Nephron (organoid): ENCODE results near the gene CHIT1.

ENCODE experiments used
- H3K27ac Mint-ChIP-seq, 3 experiments: 2 replicates each; pipeline ENCODE4 v1.8.0; 2020; ENCODE audit warnings: mixed read lengths in 3 of 3, mild to moderate bottlenecking in 2 of 3, moderate library complexity in 1 of 3
- H3K27me3 Mint-ChIP-seq: 2 replicates; pipeline ENCODE4 v1.8.0; 2021; ENCODE audit warnings: low read depth, mild to moderate bottlenecking, moderate library complexity, mixed read lengths
- H3K36me3 Mint-ChIP-seq: 2 replicates; pipeline ENCODE4 v1.8.0; 2020; ENCODE audit warnings: low read depth, mixed read lengths
- H3K4me1 Mint-ChIP-seq: 2 replicates; pipeline ENCODE4 v1.8.0; 2020; ENCODE audit warnings: mixed read lengths
- H3K4me3 Mint-ChIP-seq, 3 experiments: 2 replicates each; pipeline ENCODE4 v1.8.0; 2020; ENCODE audit warnings: mild to moderate bottlenecking in 3 of 3, mixed read lengths in 3 of 3, moderate library complexity in 2 of 3
- H3K9me3 Mint-ChIP-seq: 2 replicates; pipeline ENCODE4 v1.8.0; 2020; ENCODE audit warnings: mixed read lengths
- CTCF ChIP-seq, 3 experiments: fragments of 200-600 bp; sonication (generic); IDR thresholded peaks; one replicate each; pipeline ENCODE4 v1.5.0; 2021; ENCODE audit warnings: antibody characterized with exemption in 3 of 3; ENCODE audit not compliant: unreplicated experiment in 3 of 3

Gene CHIT1

GRCh38 chr1:203199002-203199401 is 30.5 kb downstream of the CHIT1 start:
- Mint-ChIP-seq H3K36me3 (no peaks in the 10 kb centered on the region), H3K4me3 (no peak overlapping the region), H3K27ac (no peak overlapping the region), H3K4me1 (peaks cover 59% of the 10 kb centered on the region), H3K27me3 (peaks cover 6% of the 10 kb centered on the region), H3K9me3 (peaks cover 2% of the 10 kb centered on the region)
- no peak for TF ChIP-seq CTCF (IDR thresholded peaks at IDR 0.05; ENCODE audit: unreplicated experiment in 3 of 3)

GRCh38 chr1:203197625-203198024 is 31.8 kb downstream of the CHIT1 start:
- Mint-ChIP-seq H3K4me1 (peaks cover 45% of the 10 kb centered on the region), H3K27ac (no peak overlapping the region), H3K36me3 (no peaks in the 10 kb centered on the region), H3K27me3 (peaks cover 6% of the 10 kb centered on the region), H3K9me3 (peaks cover 2% of the 10 kb centered on the region), H3K4me3 (no peak overlapping the region)
- TF ChIP-seq CTCF (IDR thresholded peaks at IDR 0.05; ENCODE audit: unreplicated experiment in 3 of 3): no peak

- no peak for TF ChIP-seq CTCF (IDR thresholded peaks at IDR 0.05; ENCODE audit: unreplicated experiment in 3 of 3)
- Mint-ChIP-seq H3K36me3 (no peaks in the 10 kb centered on the region), H3K4me1 (peaks cover 36% of the 10 kb centered on the region), H3K4me3 (no peak overlapping the region), H3K27ac (no peak overlapping the region), H3K9me3 (peaks cover 2% of the 10 kb centered on the region), H3K27me3 (no peaks in the 10 kb centered on the region)
Measured at GRCh38 chr1:203196371-203196770, 33.1 kb downstream of the CHIT1 start.

- Mint-ChIP-seq H3K9me3 (no peaks in the 10 kb centered on the region), H3K27ac (no peak overlapping the region), H3K4me1 (peaks cover 39% of the 10 kb centered on the region), H3K4me3 (no peak overlapping the region), H3K27me3 (peaks cover 5% of the 10 kb centered on the region), H3K36me3 (no peaks in the 10 kb centered on the region)
- TF ChIP-seq CTCF (IDR thresholded peaks at IDR 0.05; ENCODE audit: unreplicated experiment in 3 of 3): no peak
Measured at GRCh38 chr1:203190949-203191348, 38.5 kb downstream of the CHIT1 start.

- Mint-ChIP-seq H3K9me3 (no peaks in the 10 kb centered on the region), H3K4me1 (peaks cover 38% of the 10 kb centered on the region), H3K4me3 (no peak overlapping the region), H3K36me3 (no peaks in the 10 kb centered on the region), H3K27ac (no peak overlapping the region), H3K27me3 (peaks cover 5% of the 10 kb centered on the region)
- TF ChIP-seq CTCF (IDR thresholded peaks at IDR 0.05; ENCODE audit: unreplicated experiment in 3 of 3): no peak
Measured at GRCh38 chr1:203189951-203190352, 39.5 kb downstream of the CHIT1 start.

- Mint-ChIP-seq H3K4me1 (peaks cover 38% of the 10 kb centered on the region), H3K36me3 (no peaks in the 10 kb centered on the region), H3K9me3 (no peaks in the 10 kb centered on the region), H3K27me3 (peaks cover 5% of the 10 kb centered on the region), H3K27ac (peak overlapping the region in 1 of 3 experiments; percentile 49), H3K4me3 (no peak overlapping the region)
- TF ChIP-seq CTCF (IDR thresholded peaks at IDR 0.05; ENCODE audit: unreplicated experiment in 3 of 3): no peak
Measured at GRCh38 chr1:203188686-203189232, 40.7 kb downstream of the CHIT1 start.
